Panc1 (cell line): ENCODE results near the gene SBDS. TPM values are rescaled to one million over a fixed set of nuclear protein-coding genes. Genes with fewer than 3 reads are reported as not detected.

ENCODE experiments used
- ATAC-seq: fragments of 200-7000 bp; cut with Tn5 transposase; 2 replicates; pipeline ENCODE4 v1.9.1; 2020; ENCODE audit warnings: mild to moderate bottlenecking, moderate library complexity
- BruUV-seq: library from RNA; stranded (reverse); fragments of 400-500 nt; replicated peaks from 2 replicates; lab custom pipeline; 2021; lab: Mats Ljungman, UMichigan
- CTCF ChIA-PET: fragments of 300-600 bp; sonication (Branson Sonifier 250); formaldehyde crosslinking; loops from one replicate; lab custom pipeline; 2022; ENCODE audit warnings: antibody characterized with exemption; lab: Charles Lee
- POLR2A ChIA-PET: fragments of 300-600 bp; sonication (Branson Sonifier 250); formaldehyde crosslinking; loops from one replicate; lab custom pipeline; 2022; ENCODE audit warnings: antibody characterized with exemption; lab: Charles Lee
- DNase-seq: peaks from one replicate; pipeline ENCODE4 v3.0.0-alpha.2; 2010; ENCODE audit warnings: low read depth, low spot score
- H3K27ac ChIP-seq: 2 replicates; pipeline ENCODE4 v1.5.1; 2011; ENCODE audit warnings: mild to moderate bottlenecking, low read length, inconsistent platforms
- H3K27me3 ChIP-seq: fragments of 200-500 bp; sonication (Bioruptor generic); 2 replicates; pipeline ENCODE4 v1.6.0; 2014; ENCODE audit warnings: low read length, inconsistent platforms; ENCODE audit not compliant: control insufficient read depth, insufficient read depth
- H3K36me3 ChIP-seq: fragments of 200-500 bp; sonication (Bioruptor generic); 2 replicates; pipeline ENCODE4 v1.5.1; 2014; ENCODE audit warnings: inconsistent platforms, mild to moderate bottlenecking, low read length, moderate library complexity; ENCODE audit not compliant: control insufficient read depth, insufficient read depth
- H3K4me1 ChIP-seq: 2 replicates; pipeline ENCODE4 v1.5.1; 2011; ENCODE audit warnings: inconsistent platforms, mild to moderate bottlenecking, low read length, moderate library complexity; ENCODE audit not compliant: control insufficient read depth, insufficient read depth
- H3K4me3 ChIP-seq, 2 experiments: 2 replicates each; pipeline ENCODE4 v1.5.1; 2011 to 2012; ENCODE audit warnings: low read depth in 2 of 2, low read length in 2 of 2, mild to moderate bottlenecking in 2 of 2, inconsistent platforms in 1 of 2, moderate library complexity in 1 of 2
- H3K9me3 ChIP-seq: fragments of 200-500 bp; sonication (Bioruptor generic); 2 replicates; pipeline ENCODE4 v1.5.1; 2014; ENCODE audit warnings: low read depth, mild to moderate bottlenecking, inconsistent platforms, low read length, moderate library complexity; ENCODE audit not compliant: control insufficient read depth, insufficient read depth
- POLR2AphosphoS5 ChIP-seq: IDR thresholded peaks from 2 replicates; pipeline ENCODE4 v1.6.1; 2012; ENCODE audit warnings: mild to moderate bottlenecking, low read depth, low read length, moderate library complexity
- SIN3A ChIP-seq: IDR thresholded peaks from 2 replicates; pipeline ENCODE4 v1.6.1; 2012; ENCODE audit warnings: low read depth, mild to moderate bottlenecking, low read length, moderate library complexity, borderline replicate concordance; ENCODE audit not compliant: insufficient read depth
- TCF7L2 ChIP-seq: IDR thresholded peaks from 2 replicates; pipeline ENCODE4 v1.6.1; 2011; ENCODE audit warnings: mild to moderate bottlenecking, low read depth, low read length, inconsistent platforms
- in situ Hi-C: cut with HindIII; loops from 2 replicates; pipeline ENCODE4 v1.10.0; 2016; ENCODE audit warnings: low sequenced_read_pairs, low pct_unique_long_range_greater_than_20kb
- intact Hi-C: fragments of 100-400 bp; cut with micrococcal nuclease; formaldehyde crosslinking; loops from one replicate; pipeline ENCODE4 v1.10.0; 2022; ENCODE audit not compliant: unreplicated experiment
- total RNA-seq: library from RNA; stranded (reverse); gene quantifications from one replicate; pipeline ENCODE4 v1.2.1, GENCODE V29; 2021; ENCODE audit not compliant: unreplicated experiment
- TF ChIP-seq, protein P1 (sequence below): fragments of 450-650 bp; IDR thresholded peaks from 2 replicates; pipeline ENCODE4 v1.5.1; 2017; ENCODE audit warnings: mild to moderate bottlenecking
- TF ChIP-seq, protein P2 (sequence below), 2 experiments: IDR thresholded peaks; 2 replicates each; pipeline ENCODE4 v1.6.1; 2011 to 2012; ENCODE audit warnings: low read depth in 2 of 2, control low read depth in 1 of 2, low read length in 1 of 2, mild to moderate bottlenecking in 1 of 2, moderate library complexity in 1 of 2; ENCODE audit not compliant: insufficient read depth in 1 of 2

Gene SBDS
- total RNA-seq, 1 experiment from 2014 or later: 82.8 TPM

DNA sequence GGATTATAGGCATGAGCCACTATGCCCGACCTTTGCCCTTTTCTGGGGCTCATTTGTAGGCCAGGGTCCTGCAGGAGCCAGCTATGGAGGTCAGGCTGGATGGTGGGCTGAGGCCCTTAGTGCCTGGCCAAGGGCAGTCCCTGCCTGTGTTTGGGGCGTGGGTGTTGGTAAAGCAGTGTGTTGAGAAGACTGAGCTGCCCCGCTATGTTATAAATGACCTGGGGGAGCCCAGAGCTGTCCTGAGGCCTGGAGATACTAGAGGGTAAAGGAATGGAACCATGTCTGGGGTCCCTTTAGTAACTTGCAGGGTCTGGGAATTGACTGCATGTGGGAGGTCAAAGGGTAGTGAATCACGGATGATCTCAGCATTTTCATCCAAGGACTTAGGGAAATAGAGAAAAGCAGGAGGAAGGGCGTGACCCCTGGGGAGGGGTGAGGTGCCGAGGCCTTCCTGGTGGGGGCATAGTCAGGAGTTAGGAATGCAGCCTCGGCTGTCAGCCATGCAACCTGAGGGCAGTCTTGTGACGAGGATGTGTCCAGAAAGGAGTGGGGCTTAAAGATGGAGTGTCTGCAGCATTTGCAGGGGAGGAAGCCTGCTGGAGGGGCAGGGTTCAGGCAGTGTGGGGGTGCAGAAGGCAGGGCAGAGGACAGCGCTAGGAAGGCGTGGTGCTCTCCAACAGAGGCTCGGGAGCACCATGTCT, 42.9 kb downstream of the SBDS start:
- no peak for TF ChIP-seq POLR2AphosphoS5
- no peak for TF ChIP-seq SIN3A
- TF ChIP-seq, protein P1, sequence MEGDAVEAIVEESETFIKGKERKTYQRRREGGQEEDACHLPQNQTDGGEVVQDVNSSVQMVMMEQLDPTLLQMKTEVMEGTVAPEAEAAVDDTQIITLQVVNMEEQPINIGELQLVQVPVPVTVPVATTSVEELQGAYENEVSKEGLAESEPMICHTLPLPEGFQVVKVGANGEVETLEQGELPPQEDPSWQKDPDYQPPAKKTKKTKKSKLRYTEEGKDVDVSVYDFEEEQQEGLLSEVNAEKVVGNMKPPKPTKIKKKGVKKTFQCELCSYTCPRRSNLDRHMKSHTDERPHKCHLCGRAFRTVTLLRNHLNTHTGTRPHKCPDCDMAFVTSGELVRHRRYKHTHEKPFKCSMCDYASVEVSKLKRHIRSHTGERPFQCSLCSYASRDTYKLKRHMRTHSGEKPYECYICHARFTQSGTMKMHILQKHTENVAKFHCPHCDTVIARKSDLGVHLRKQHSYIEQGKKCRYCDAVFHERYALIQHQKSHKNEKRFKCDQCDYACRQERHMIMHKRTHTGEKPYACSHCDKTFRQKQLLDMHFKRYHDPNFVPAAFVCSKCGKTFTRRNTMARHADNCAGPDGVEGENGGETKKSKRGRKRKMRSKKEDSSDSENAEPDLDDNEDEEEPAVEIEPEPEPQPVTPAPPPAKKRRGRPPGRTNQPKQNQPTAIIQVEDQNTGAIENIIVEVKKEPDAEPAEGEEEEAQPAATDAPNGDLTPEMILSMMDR: no peak
- TF ChIP-seq, protein P2, sequence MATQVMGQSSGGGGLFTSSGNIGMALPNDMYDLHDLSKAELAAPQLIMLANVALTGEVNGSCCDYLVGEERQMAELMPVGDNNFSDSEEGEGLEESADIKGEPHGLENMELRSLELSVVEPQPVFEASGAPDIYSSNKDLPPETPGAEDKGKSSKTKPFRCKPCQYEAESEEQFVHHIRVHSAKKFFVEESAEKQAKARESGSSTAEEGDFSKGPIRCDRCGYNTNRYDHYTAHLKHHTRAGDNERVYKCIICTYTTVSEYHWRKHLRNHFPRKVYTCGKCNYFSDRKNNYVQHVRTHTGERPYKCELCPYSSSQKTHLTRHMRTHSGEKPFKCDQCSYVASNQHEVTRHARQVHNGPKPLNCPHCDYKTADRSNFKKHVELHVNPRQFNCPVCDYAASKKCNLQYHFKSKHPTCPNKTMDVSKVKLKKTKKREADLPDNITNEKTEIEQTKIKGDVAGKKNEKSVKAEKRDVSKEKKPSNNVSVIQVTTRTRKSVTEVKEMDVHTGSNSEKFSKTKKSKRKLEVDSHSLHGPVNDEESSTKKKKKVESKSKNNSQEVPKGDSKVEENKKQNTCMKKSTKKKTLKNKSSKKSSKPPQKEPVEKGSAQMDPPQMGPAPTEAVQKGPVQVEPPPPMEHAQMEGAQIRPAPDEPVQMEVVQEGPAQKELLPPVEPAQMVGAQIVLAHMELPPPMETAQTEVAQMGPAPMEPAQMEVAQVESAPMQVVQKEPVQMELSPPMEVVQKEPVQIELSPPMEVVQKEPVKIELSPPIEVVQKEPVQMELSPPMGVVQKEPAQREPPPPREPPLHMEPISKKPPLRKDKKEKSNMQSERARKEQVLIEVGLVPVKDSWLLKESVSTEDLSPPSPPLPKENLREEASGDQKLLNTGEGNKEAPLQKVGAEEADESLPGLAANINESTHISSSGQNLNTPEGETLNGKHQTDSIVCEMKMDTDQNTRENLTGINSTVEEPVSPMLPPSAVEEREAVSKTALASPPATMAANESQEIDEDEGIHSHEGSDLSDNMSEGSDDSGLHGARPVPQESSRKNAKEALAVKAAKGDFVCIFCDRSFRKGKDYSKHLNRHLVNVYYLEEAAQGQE (IDR thresholded peaks at IDR 0.05; ENCODE audit: insufficient read depth in 1 of 2, low read depth in 2 of 2, low read length in 1 of 2): no peak
- no peak for TF ChIP-seq TCF7L2
- ATAC-seq: peak; percentile 93
- Histone ChIP-seq H3K27me3 (no peaks in the 10 kb centered on the region), H3K36me3 (peaks cover 20% of the 10 kb centered on the region), H3K4me3 (no peak overlapping the region), H3K4me1 (peaks cover 10% of the 10 kb centered on the region), H3K27ac (peak overlapping the region; percentile 23; the same call in 1 of the 2 replicates), H3K9me3 (no peaks in the 10 kb centered on the region)
- ChIA-PET CTCF (no interaction called here), POLR2A (interaction anchor here (0.6 kb wide), 1 partner anchor 56 kb away, joined by 3 read pairs; no protein-coding TSS in a partner anchor)
- intact Hi-C loops (no loop called here), in situ Hi-C loops (no loop called here)
- DNase-seq: peak; percentile 91
- BruUV-seq: no TSS peak

DNA sequence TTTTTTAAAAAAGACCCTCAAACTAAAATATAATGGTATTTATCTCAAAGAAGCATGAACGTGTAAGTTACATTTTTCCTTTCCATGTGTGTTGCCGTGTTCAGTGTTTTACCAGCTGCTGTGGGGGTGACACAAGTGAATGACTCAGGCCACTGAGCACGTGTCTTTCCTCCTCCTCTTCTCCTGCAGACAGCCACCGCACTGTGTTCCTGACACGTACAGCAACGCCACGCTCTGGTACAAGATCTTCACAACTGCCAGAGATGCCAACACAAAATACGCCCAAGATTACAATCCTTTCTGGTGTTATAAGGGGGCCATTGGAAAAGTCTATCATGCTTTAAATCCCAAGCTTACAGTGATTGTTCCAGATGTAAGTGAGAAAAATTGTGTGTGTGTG, 44.6 kb downstream of the SBDS start:
- BruUV-seq: no TSS peak
- ATAC-seq (no peak), DNase-seq (no peak)
- no peaks in the 10 kb centered on the region for H3K9me3 ChIP-seq
- H3K27me3 ChIP-seq: no peaks in the 10 kb centered on the region
- ChIA-PET CTCF (interaction anchor here (0.5 kb wide), 1 partner anchor 33 kb away, joined by 7 read pairs; no protein-coding TSS in a partner anchor), POLR2A (no interaction called here)
- TF ChIP-seq SIN3A: no peak
- TF ChIP-seq, protein P2 (IDR thresholded peaks at IDR 0.05; ENCODE audit: insufficient read depth in 1 of 2, low read depth in 2 of 2, low read length in 1 of 2): no peak
- peaks cover 19% of the 10 kb centered on the region for H3K36me3 ChIP-seq
- H3K4me3 ChIP-seq: no peak overlapping the region
- H3K27ac ChIP-seq: no peak overlapping the region
- intact Hi-C loops: no loop called here
- in situ Hi-C loops: no loop called here
- H3K4me1 ChIP-seq: peaks cover 10% of the 10 kb centered on the region
